MM.1S (cell line): Measurements from ENCODE around the gene TRIM54.

ENCODE experiments used
- EZH2 ChIP-seq: fragments of 300-600 bp; sonication (generic); optimal IDR thresholded peaks from 2 replicates; pipeline ENCODE3; 2017; ENCODE audit warnings: low read depth, mild to moderate bottlenecking, antibody characterized with exemption, low read length, mixed read lengths
- TF ChIP-seq, protein P1 (sequence below): fragments of 300-600 bp; sonication (generic); IDR thresholded peaks from 2 replicates; pipeline ENCODE4 v1.5.1; 2016; ENCODE audit warnings: antibody characterized with exemption, low read length, mixed read lengths

DNA sequence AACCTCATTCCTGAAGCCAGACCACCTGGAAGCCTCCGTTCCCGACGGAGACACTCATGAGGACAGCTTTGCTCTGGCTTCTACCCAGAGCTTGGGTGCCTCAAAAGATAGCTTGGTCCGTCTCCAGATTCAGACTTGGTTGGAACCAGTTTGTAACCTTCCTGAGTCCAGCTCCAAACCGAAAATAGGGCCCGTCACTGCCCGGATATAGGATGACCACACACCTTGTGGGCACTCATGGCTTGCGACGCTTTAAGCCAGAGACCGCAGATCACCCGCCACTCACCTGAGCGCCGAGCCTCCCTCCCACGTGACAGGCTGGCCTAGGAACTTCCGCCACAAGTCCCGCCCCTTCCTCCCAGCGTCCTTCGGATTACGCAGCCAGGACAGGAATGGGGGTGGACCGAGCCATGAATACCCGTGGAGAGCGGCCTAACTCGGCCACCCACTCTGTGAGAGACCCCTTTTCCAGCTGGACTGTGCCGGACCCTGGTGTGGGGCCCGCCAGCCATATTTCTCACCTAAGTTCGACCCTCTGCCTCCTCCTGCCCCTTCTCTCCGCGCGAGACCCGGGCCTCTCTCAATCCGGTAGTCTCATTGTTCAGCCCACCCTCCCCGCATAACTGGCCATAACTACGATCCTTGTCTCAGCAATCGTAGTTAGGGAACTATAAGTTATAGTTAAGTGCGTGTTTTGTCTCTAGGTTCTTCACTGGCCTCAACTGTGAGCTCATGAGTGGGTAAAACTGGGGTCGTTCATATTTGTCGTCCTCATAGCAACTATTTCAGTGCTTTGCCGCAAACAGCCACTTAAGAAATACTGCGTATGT, 40.8 kb downstream of the TRIM54 start, which contains the start of gene MPV17:
- TF ChIP-seq, protein P1, sequence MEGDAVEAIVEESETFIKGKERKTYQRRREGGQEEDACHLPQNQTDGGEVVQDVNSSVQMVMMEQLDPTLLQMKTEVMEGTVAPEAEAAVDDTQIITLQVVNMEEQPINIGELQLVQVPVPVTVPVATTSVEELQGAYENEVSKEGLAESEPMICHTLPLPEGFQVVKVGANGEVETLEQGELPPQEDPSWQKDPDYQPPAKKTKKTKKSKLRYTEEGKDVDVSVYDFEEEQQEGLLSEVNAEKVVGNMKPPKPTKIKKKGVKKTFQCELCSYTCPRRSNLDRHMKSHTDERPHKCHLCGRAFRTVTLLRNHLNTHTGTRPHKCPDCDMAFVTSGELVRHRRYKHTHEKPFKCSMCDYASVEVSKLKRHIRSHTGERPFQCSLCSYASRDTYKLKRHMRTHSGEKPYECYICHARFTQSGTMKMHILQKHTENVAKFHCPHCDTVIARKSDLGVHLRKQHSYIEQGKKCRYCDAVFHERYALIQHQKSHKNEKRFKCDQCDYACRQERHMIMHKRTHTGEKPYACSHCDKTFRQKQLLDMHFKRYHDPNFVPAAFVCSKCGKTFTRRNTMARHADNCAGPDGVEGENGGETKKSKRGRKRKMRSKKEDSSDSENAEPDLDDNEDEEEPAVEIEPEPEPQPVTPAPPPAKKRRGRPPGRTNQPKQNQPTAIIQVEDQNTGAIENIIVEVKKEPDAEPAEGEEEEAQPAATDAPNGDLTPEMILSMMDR, result no peak
- TF ChIP-seq EZH2, result no peak
